DOHH2 (cell line): ENCODE results near the gene FKBP7.

Experiments used
- EZH2phosphoT487 ChIP-seq: fragments of 200-600 bp; sonication (generic); IDR thresholded peaks from 2 replicates; pipeline ENCODE4 v1.6.1; 2017; ENCODE audit warnings: borderline replicate concordance, mild to moderate bottlenecking, antibody characterized with exemption, low read length, moderate library complexity, mixed read lengths
- TF ChIP-seq, protein P1 (sequence below): fragments of 200-600 bp; sonication (generic); IDR thresholded peaks from one replicate; pipeline ENCODE4 v1.5.1; 2014; ENCODE audit warnings: antibody characterized with exemption, mild to moderate bottlenecking, low read depth, low read length; ENCODE audit not compliant: poor library complexity, severe bottlenecking

DNA sequence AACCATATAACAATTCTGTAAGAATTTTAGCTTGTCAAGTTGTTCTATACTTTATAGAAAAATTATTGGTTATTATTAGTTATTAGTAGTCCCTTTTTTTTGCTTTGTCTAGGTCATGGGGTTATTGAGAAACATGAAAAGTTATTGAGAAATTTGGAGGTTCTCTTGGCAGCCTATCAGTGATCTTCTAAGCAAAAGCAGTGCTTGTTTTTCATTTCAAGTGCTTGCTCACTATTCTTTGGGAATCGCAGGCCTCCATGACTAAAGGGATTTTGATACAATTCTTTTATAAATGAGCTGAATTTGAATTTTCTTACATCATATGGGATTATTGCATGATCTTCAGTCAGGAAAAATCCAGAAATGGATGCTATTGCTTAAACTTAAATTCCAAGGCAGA, 27.7 kb upstream of the FKBP7 start:
- TF ChIP-seq, protein P1, sequence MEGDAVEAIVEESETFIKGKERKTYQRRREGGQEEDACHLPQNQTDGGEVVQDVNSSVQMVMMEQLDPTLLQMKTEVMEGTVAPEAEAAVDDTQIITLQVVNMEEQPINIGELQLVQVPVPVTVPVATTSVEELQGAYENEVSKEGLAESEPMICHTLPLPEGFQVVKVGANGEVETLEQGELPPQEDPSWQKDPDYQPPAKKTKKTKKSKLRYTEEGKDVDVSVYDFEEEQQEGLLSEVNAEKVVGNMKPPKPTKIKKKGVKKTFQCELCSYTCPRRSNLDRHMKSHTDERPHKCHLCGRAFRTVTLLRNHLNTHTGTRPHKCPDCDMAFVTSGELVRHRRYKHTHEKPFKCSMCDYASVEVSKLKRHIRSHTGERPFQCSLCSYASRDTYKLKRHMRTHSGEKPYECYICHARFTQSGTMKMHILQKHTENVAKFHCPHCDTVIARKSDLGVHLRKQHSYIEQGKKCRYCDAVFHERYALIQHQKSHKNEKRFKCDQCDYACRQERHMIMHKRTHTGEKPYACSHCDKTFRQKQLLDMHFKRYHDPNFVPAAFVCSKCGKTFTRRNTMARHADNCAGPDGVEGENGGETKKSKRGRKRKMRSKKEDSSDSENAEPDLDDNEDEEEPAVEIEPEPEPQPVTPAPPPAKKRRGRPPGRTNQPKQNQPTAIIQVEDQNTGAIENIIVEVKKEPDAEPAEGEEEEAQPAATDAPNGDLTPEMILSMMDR = no peak
- no peak for TF ChIP-seq EZH2phosphoT487
